HG03135 (cell line): ENCODE data around the gene EVA1C.
"Not testable (repeated sequence)": the region's sequence is repeated elsewhere in the genome, so short reads cannot be mapped to it uniquely, and the experiment has no call there.

Source experiments
- ATAC-seq: cut with Tn5 transposase; IDR thresholded peaks from one replicate; pipeline ENCODE4 v1.9.1; 2021; ENCODE audit warnings: mild to moderate bottlenecking, moderate library complexity; ENCODE audit not compliant: unreplicated experiment

The EVA1C gene

GRCh38 chr21:32412162-32413014, at the start of gene EVA1C:
Gene EVA1C, plus strand, starts transcription at chr21:32412706. Its CDS starts 148 bp downstream, at chr21:32412854.
- ATAC-seq: no peak

GRCh38 chr21:32364387-32364786, 48.1 kb upstream of the EVA1C start:
- ATAC-seq: no peak

- ATAC-seq: no peak
Measured at GRCh38 chr21:32364796-32365195, 47.7 kb upstream of the EVA1C start.

- no peak for ATAC-seq
Measured at GRCh38 chr21:32366191-32366590, 46.3 kb upstream of the EVA1C start.

- no peak for ATAC-seq
Measured at GRCh38 chr21:32367158-32367557, 45.3 kb upstream of the EVA1C start.

- no peak for ATAC-seq
Measured at GRCh38 chr21:32368386-32368785, 44.1 kb upstream of the EVA1C start.

GRCh38 chr21:32368961-32369360, 43.5 kb upstream of the EVA1C start:
- not testable (repeated sequence) for ATAC-seq

GRCh38 chr21:32370998-32371766, 41.3 kb upstream of the EVA1C start:
- no peak for ATAC-seq

- ATAC-seq: no peak
Measured at GRCh38 chr21:32371913-32372314, 40.6 kb upstream of the EVA1C start.

- no peak for ATAC-seq
Measured at GRCh38 chr21:32372755-32373154, 39.8 kb upstream of the EVA1C start.

- ATAC-seq: no peak
Measured at GRCh38 chr21:32377506-32377905, 35.0 kb upstream of the EVA1C start.

- no peak for ATAC-seq
Measured at GRCh38 chr21:32377991-32378390, 34.5 kb upstream of the EVA1C start.

GRCh38 chr21:32378956-32379355, 33.5 kb upstream of the EVA1C start:
- ATAC-seq: no peak

GRCh38 chr21:32380940-32381339, 31.6 kb upstream of the EVA1C start:
- no peak for ATAC-seq

GRCh38 chr21:32381571-32381970, 30.9 kb upstream of the EVA1C start:
- no peak for ATAC-seq

GRCh38 chr21:32382108-32382644, 30.3 kb upstream of the EVA1C start:
- ATAC-seq: no peak

GRCh38 chr21:32383812-32384211, 28.7 kb upstream of the EVA1C start:
- ATAC-seq: no peak

GRCh38 chr21:32386195-32386870, 26.2 kb upstream of the EVA1C start:
- no peak for ATAC-seq

- no peak for ATAC-seq
Measured at GRCh38 chr21:32387151-32387550, 25.4 kb upstream of the EVA1C start.

GRCh38 chr21:32388306-32388705, 24.2 kb upstream of the EVA1C start:
- no peak for ATAC-seq

GRCh38 chr21:32389337-32390015, 23.0 kb upstream of the EVA1C start:
- ATAC-seq: no peak
